Smooth muscle cell (in vitro differentiated cells): ENCODE results near the gene DOCK8. TPM values are rescaled to one million over a fixed set of nuclear protein-coding genes. Genes with fewer than 3 reads are reported as not detected.

Experiments
- DNase-seq: peaks from one replicate; lab custom pipeline; 2025; ENCODE audit not compliant: unreplicated experiment; lab: John Stamatoyannopoulos, UW
- H2AFZ ChIP-seq: fragments of 200-600 bp; sonication (generic); 2 replicates; pipeline ENCODE4 v1.6.0; 2016; ENCODE audit warnings: antibody characterized with exemption, low read depth, mild to moderate bottlenecking
- H3F3A ChIP-seq: fragments of 200-600 bp; sonication (generic); 2 replicates; pipeline ENCODE4 v1.6.0; 2017; ENCODE audit warnings: antibody characterized with exemption, low read depth
- H3K27ac ChIP-seq: fragments of 200-600 bp; sonication (generic); 2 replicates; pipeline ENCODE4 v1.5.1; 2016; ENCODE audit warnings: low read depth, mild to moderate bottlenecking
- H3K27me3 ChIP-seq: fragments of 200-600 bp; sonication (generic); 2 replicates; pipeline ENCODE4 v1.6.1; 2016; ENCODE audit warnings: low read depth, mild to moderate bottlenecking
- H3K36me3 ChIP-seq: fragments of 200-600 bp; sonication (generic); 2 replicates; pipeline ENCODE4 v1.5.1; 2016; ENCODE audit warnings: low read depth
- H3K4me1 ChIP-seq: fragments of 200-600 bp; sonication (generic); 2 replicates; pipeline ENCODE4 v1.5.1; 2016; ENCODE audit warnings: low read depth
- H3K4me2 ChIP-seq: fragments of 200-600 bp; sonication (generic); 2 replicates; pipeline ENCODE4 v1.6.0; 2016; ENCODE audit warnings: mild to moderate bottlenecking
- H3K4me3 ChIP-seq: fragments of 200-600 bp; sonication (generic); 2 replicates; pipeline ENCODE4 v1.5.1; 2016; ENCODE audit warnings: mild to moderate bottlenecking
- H3K79me2 ChIP-seq: fragments of 200-600 bp; sonication (generic); 2 replicates; pipeline ENCODE4 v1.6.0; 2016; ENCODE audit warnings: low read depth, mild to moderate bottlenecking
- H3K9ac ChIP-seq: fragments of 200-600 bp; sonication (generic); 2 replicates; pipeline ENCODE4 v1.6.0; 2016; ENCODE audit warnings: low read depth
- H3K9me3 ChIP-seq: fragments of 200-600 bp; sonication (generic); replicated peaks from 2 replicates; pipeline ENCODE4 v1.5.1; 2016; ENCODE audit warnings: low read depth
- H4K20me1 ChIP-seq: fragments of 200-600 bp; sonication (generic); 2 replicates; pipeline ENCODE4 v1.6.0; 2016; ENCODE audit warnings: low read depth
- WGBS: methylation state at CpG from one replicate; pipeline ENCODE4 v1.1.7; 2016; ENCODE audit warnings: low lambda C conversion rate; 5-methylcytosine and 5-hydroxymethylcytosine counted together
- polyA plus RNA-seq: library from polyadenylated mRNA; unstranded; fragments of >200 nt; fragmentation: Nextera tagmentation; extraction: Ambion mirVana; gene quantifications from 2 replicates; pipeline ENCODE4 v1.2.1, GENCODE V29; 2016
- total RNA-seq: library from RNA; depleted of rRNA; stranded (reverse); fragments of >200 nt; gene quantifications from 2 replicates; pipeline ENCODE4 v1.2.3, GENCODE V29; 2014
- TF ChIP-seq, protein P1 (sequence below): fragments of 200-600 bp; sonication (generic); IDR thresholded peaks from 2 replicates; pipeline ENCODE4 v1.5.1; 2017; ENCODE audit warnings: borderline replicate concordance, mild to moderate bottlenecking, antibody characterized with exemption; ENCODE audit not compliant: insufficient read depth, poor library complexity, severe bottlenecking

DOCK8 gene
- total and polyA plus RNA-seq, 2 experiments from 2014 or later, result 0.18 to 4.9 TPM

DNA sequence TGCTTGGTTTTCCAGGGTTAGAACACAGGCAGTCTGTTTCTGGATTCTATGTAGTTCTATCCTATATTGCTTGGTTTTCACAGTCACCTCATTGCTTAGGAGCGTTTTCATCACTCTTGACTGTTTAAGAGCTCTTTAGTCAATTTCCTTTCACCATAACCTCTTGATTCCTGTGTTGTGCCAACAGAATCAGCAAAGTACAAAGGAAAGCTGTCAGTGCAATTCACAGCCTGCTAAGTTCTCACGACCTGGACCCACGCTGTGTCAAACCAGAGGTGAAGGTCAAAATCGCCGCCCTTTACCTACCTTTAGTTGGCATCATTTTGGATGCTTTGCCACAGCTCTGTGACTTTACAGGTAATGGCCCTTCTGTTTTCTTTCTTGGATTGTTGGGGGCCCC, 199.9 kb downstream of the DOCK8 start:
- 90% methylated on average over 5 of the region's 5 CpGs for WGBS
- H3K27ac ChIP-seq, result no peak overlapping the region
- H3K79me2 ChIP-seq, result no peaks in the 10 kb centered on the region
- no peaks in the 10 kb centered on the region for H3K9me3 ChIP-seq
- TF ChIP-seq, protein P1, sequence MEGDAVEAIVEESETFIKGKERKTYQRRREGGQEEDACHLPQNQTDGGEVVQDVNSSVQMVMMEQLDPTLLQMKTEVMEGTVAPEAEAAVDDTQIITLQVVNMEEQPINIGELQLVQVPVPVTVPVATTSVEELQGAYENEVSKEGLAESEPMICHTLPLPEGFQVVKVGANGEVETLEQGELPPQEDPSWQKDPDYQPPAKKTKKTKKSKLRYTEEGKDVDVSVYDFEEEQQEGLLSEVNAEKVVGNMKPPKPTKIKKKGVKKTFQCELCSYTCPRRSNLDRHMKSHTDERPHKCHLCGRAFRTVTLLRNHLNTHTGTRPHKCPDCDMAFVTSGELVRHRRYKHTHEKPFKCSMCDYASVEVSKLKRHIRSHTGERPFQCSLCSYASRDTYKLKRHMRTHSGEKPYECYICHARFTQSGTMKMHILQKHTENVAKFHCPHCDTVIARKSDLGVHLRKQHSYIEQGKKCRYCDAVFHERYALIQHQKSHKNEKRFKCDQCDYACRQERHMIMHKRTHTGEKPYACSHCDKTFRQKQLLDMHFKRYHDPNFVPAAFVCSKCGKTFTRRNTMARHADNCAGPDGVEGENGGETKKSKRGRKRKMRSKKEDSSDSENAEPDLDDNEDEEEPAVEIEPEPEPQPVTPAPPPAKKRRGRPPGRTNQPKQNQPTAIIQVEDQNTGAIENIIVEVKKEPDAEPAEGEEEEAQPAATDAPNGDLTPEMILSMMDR, result no peak
- DNase-seq, result no peak
- H2AFZ ChIP-seq, result no peak overlapping the region
- H3K36me3 ChIP-seq, result no peaks in the 10 kb centered on the region
- H3K4me2 ChIP-seq, result no peak overlapping the region
- no peaks in the 10 kb centered on the region for H3F3A ChIP-seq
- no peaks in the 10 kb centered on the region for H4K20me1 ChIP-seq
- no peak overlapping the region for H3K9ac ChIP-seq
- no peaks in the 10 kb centered on the region for H3K4me1 ChIP-seq
- no peaks in the 10 kb centered on the region for H3K27me3 ChIP-seq
- no peak overlapping the region for H3K4me3 ChIP-seq

DNA sequence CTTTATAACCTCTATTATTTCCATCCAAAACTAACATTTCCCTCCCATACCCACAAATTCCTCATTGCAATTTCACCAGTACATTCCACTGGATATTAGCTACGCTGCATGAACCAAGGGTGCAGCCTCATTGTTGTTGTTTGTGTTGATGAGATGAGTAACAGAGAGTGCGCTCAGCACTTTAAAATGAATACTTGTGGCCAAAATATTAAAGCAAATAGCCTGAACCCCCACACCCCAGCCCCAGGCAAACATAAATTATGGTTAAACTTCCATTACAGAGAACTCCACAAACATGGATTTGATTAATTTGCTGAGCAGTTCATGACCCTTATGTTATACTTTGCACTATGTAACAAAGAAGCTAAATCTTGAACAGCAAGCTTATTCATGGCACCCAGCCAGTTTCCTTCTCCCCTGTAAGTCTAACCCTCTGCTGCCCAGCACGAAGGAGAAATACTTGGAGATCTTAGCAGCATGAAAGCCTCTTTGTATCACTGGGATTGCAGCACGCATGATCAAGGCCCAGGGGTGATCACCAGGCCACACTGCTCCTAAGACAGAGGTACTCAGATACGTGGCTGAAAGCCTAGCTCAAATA, 205.0 kb downstream of the DOCK8 start:
- Histone ChIP-seq H3F3A (no peaks in the 10 kb centered on the region), H3K4me1 (no peaks in the 10 kb centered on the region), H3K4me3 (no peak overlapping the region), H3K9ac (no peak overlapping the region), H4K20me1 (no peaks in the 10 kb centered on the region), H3K27ac (no peak overlapping the region), H3K36me3 (no peaks in the 10 kb centered on the region), H3K9me3 (no peaks in the 10 kb centered on the region), H2AFZ (no peak overlapping the region), H3K27me3 (no peaks in the 10 kb centered on the region), H3K4me2 (no peak overlapping the region), H3K79me2 (no peaks in the 10 kb centered on the region)
- no peak for DNase-seq
- TF ChIP-seq, protein P1, result no peak
- 75% methylated on average over 5 of the region's 5 CpGs for WGBS

DNA sequence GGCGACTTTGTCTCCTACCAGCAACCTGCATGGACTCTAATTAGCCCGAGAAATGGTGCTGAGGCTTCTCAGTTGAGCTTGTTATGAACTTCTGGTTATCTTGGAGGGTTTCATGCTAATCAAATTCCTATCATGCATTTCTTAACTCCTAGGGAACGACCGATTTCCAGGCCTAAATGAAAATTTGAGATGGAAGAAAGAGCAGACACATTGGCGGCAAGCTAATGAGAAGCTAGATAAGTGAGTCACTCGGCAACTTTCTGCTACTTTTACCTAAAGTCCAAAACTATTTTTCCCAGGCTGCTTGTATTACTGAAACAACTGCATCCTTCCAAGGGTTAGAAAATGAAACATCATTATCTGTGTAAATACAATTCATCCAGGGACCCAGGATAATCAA, 207.2 kb downstream of the DOCK8 start:
- Histone ChIP-seq H3K4me3 (no peak overlapping the region), H3K36me3 (no peaks in the 10 kb centered on the region), H3K79me2 (no peaks in the 10 kb centered on the region), H3K4me1 (no peaks in the 10 kb centered on the region), H3K9me3 (no peaks in the 10 kb centered on the region), H3K4me2 (no peak overlapping the region), H3K27me3 (no peaks in the 10 kb centered on the region), H3F3A (no peaks in the 10 kb centered on the region), H3K9ac (no peak overlapping the region), H2AFZ (no peak overlapping the region), H3K27ac (no peak overlapping the region), H4K20me1 (no peaks in the 10 kb centered on the region)
- WGBS, result 89% methylated on average over 6 of the region's 6 CpGs
- TF ChIP-seq, protein P1, result no peak
- no peak for DNase-seq

DNA sequence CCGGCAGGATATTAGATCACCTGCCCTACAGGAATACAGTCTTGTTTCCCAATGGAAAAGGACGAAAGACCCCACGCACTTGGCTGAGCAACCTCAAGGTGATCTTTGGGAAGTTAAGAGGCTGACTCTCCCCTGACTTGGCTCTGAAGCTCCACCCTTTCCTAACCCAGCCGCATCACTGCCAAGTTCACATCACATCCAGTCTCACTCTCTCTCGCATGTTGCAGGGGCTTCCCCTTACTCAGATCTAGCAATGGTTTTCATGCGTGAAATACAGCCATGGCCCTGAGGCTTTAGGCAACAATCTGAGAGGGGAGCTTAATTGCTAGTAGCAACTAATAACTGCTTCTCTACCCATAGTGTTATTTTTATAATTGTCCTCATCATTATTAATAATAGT, 211.6 kb downstream of the DOCK8 start:
- no peak overlapping the region for H2AFZ ChIP-seq
- TF ChIP-seq, protein P1, result no peak
- H3K79me2 ChIP-seq, result no peaks in the 10 kb centered on the region
- no peaks in the 10 kb centered on the region for H3K27me3 ChIP-seq
- H3K4me1 ChIP-seq, result no peaks in the 10 kb centered on the region
- no peaks in the 10 kb centered on the region for H3F3A ChIP-seq
- H4K20me1 ChIP-seq, result no peaks in the 10 kb centered on the region
- WGBS, result 88% methylated on average over 6 of the region's 6 CpGs
- H3K27ac ChIP-seq, result no peak overlapping the region
- H3K4me3 ChIP-seq, result no peak overlapping the region
- H3K9me3 ChIP-seq, result no peaks in the 10 kb centered on the region
- no peak overlapping the region for H3K9ac ChIP-seq
- DNase-seq, result no peak
- H3K36me3 ChIP-seq, result no peaks in the 10 kb centered on the region
- no peak overlapping the region for H3K4me2 ChIP-seq
